MM.1S (cell line): Measurements from ENCODE around the gene SLC44A2.

ENCODE experiments used
- DNase-seq: peaks from one replicate; pipeline ENCODE4 v3.0.0-alpha.2; 2015
- H2AFZ ChIP-seq: fragments of 300-600 bp; sonication (generic); 2 replicates; pipeline ENCODE4 v1.6.0; 2016; ENCODE audit warnings: antibody characterized with exemption, low read length
- H3F3A ChIP-seq: fragments of 300-600 bp; sonication (generic); 2 replicates; pipeline ENCODE4 v1.6.1; 2016; ENCODE audit warnings: mild to moderate bottlenecking, antibody characterized with exemption, low read length, moderate library complexity, mixed read lengths; ENCODE audit not compliant: insufficient read depth
- H3K27ac ChIP-seq: fragments of 300-600 bp; sonication (generic); 2 replicates; pipeline ENCODE4 v1.5.1; 2016; ENCODE audit warnings: mild to moderate bottlenecking, low read length
- H3K27me3 ChIP-seq: fragments of 300-600 bp; sonication (generic); replicated peaks from 2 replicates; pipeline ENCODE4 v1.6.0; 2016; ENCODE audit warnings: low read length; ENCODE audit not compliant: insufficient read depth
- H3K36me3 ChIP-seq: fragments of 300-600 bp; sonication (generic); replicated peaks from 2 replicates; pipeline ENCODE4 v1.6.1; 2016; ENCODE audit warnings: mild to moderate bottlenecking, low read length, mixed read lengths; ENCODE audit not compliant: insufficient read depth
- H3K4me1 ChIP-seq: fragments of 300-600 bp; sonication (generic); 2 replicates; pipeline ENCODE4 v1.6.1; 2016; ENCODE audit warnings: low read length, mixed read lengths
- H3K4me2 ChIP-seq: fragments of 300-600 bp; sonication (generic); 2 replicates; pipeline ENCODE4 v1.6.0; 2016; ENCODE audit warnings: low read depth, low read length
- H3K4me3 ChIP-seq: fragments of 300-600 bp; sonication (generic); 2 replicates; pipeline ENCODE4 v1.5.1; 2016; ENCODE audit warnings: low read length, mixed read lengths
- H3K79me2 ChIP-seq: fragments of 300-600 bp; sonication (generic); 2 replicates; pipeline ENCODE4 v1.6.1; 2016; ENCODE audit warnings: mixed run types, low read length, mixed read lengths
- H3K9ac ChIP-seq: fragments of 300-600 bp; sonication (generic); 2 replicates; pipeline ENCODE4 v1.6.1; 2016; ENCODE audit warnings: low read length, mixed read lengths
- H3K9me2 ChIP-seq: fragments of 300-600 bp; sonication (generic); replicated peaks from 2 replicates; pipeline ENCODE4 v1.6.1; 2016; ENCODE audit warnings: mild to moderate bottlenecking, low read length, mixed read lengths; ENCODE audit not compliant: insufficient read depth
- H3K9me3 ChIP-seq: fragments of 300-600 bp; sonication (generic); replicated peaks from 2 replicates; pipeline ENCODE4 v1.6.1; 2016; ENCODE audit warnings: mild to moderate bottlenecking, low read length, mixed read lengths; ENCODE audit not compliant: insufficient read depth
- H4K20me1 ChIP-seq: fragments of 300-600 bp; sonication (generic); 2 replicates; pipeline ENCODE4 v1.6.1; 2016; ENCODE audit warnings: mild to moderate bottlenecking, low read length, moderate library complexity, mixed read lengths; ENCODE audit not compliant: insufficient read depth
- CTCF ChIP-seq: fragments of 300-600 bp; sonication (generic); IDR thresholded peaks from 2 replicates; pipeline ENCODE4 v1.5.1; 2016; ENCODE audit warnings: antibody characterized with exemption, low read length, mixed read lengths
- EZH2 ChIP-seq: fragments of 300-600 bp; sonication (generic); optimal IDR thresholded peaks from 2 replicates; pipeline ENCODE3; 2017; ENCODE audit warnings: low read depth, mild to moderate bottlenecking, antibody characterized with exemption, low read length, mixed read lengths
- EZH2phosphoT487 ChIP-seq: fragments of 300-600 bp; sonication (generic); IDR thresholded peaks from 2 replicates; pipeline ENCODE4 v1.6.1; 2018; ENCODE audit warnings: antibody characterized with exemption, low read length

Gene SLC44A2

DNA sequence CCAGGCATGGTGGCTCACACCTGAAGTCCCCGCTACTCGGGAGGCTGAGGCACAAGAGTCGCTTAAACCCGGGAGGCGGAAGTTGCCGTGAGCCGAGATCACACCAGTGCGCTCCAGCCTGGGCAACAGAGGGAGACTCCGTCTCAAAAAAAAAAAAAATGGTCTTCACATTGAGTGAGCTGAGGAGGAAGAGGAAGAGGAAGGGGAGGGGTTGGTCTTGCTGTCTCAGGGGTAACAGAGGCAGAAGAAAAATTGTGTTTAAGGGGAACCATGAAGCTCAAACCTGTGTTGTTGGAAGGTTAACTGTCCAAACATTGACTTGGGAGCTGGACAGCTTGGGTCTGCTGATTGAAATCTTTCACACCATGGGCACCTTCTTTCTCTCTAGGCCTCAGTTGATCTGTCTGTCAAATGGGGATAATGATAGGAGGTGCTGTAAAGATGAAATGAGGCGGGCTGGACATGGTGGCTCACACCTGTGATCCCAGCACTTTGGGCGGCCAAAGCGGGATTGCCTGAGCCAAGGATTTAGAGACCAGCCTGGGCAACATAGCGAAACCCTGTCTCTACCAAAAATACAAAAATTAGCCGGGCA, 9.8 kb upstream of the SLC44A2 start:
- Histone ChIP-seq H3F3A (no peaks in the 10 kb centered on the region), H4K20me1 (no peaks in the 10 kb centered on the region), H3K9me3 (no peaks in the 10 kb centered on the region), H3K36me3 (no peaks in the 10 kb centered on the region), H3K79me2 (no peaks in the 10 kb centered on the region), H3K9ac (no peak overlapping the region), H3K4me2 (no peak overlapping the region), H3K27ac (no peak overlapping the region), H3K9me2 (no peaks in the 10 kb centered on the region), H3K27me3 (no peaks in the 10 kb centered on the region), H3K4me3 (no peak overlapping the region), H3K4me1 (no peaks in the 10 kb centered on the region), H2AFZ (no peak overlapping the region)
- DNase-seq = no peak
- no peak for TF ChIP-seq EZH2phosphoT487
- TF ChIP-seq EZH2 = no peak
- TF ChIP-seq CTCF = no peak

DNA sequence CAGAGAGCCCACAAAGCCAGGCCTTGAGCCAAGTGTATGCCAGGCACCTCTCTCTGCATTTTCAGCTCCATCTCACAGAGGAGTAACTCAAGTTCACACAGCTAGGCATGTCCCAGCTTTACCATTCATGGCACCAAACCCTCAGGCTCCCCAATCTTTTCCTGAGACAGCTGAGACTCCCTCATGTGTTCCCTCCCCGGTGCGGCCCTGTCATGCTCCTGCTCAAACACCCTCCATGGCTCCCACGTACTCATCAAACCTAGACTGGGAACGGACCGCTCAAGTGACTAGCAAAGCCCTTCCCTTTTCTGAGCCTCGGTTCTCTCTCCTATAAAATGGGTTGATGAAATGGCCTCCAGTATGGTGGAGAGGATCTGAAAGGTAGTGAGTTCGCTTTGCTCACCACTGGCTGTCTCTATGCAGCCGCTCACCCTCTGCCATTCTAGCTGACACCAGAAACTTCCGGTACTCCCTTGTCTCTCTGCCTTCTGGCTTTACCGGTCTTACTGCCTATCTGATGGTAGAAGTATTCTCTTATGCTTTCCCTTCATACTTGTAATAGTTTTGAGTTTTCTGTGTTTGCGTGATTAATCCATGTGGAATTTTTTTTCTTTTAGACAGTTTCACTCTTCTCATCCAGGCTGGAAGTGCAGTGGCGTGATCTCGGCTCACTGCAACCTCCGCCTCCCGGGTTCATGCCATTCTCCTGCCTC, 7.8 kb upstream of the SLC44A2 start:
- H4K20me1 ChIP-seq = no peaks in the 10 kb centered on the region
- H3K4me1 ChIP-seq = no peaks in the 10 kb centered on the region
- DNase-seq = no peak

GRCh38 chr19:10618846-10619245, 6.5 kb upstream of the SLC44A2 start:
- Histone ChIP-seq H3K4me1 (no peaks in the 10 kb centered on the region), H3K36me3 (no peaks in the 10 kb centered on the region), H2AFZ (no peak overlapping the region), H3K9me2 (no peaks in the 10 kb centered on the region), H3K4me3 (no peak overlapping the region), H3K27ac (no peak overlapping the region), H3K4me2 (no peak overlapping the region), H3K9me3 (no peaks in the 10 kb centered on the region), H3K79me2 (no peaks in the 10 kb centered on the region), H3F3A (no peaks in the 10 kb centered on the region), H3K9ac (no peak overlapping the region), H3K27me3 (no peaks in the 10 kb centered on the region), H4K20me1 (no peaks in the 10 kb centered on the region)
- no peak for TF ChIP-seq EZH2
- no peak for TF ChIP-seq CTCF
- TF ChIP-seq EZH2phosphoT487 = no peak
- DNase-seq = no peak

More for the DNA sequence above, 7.8 kb upstream of the SLC44A2 start:
- no peaks in the 10 kb centered on the region for H3K36me3 ChIP-seq
- no peaks in the 10 kb centered on the region for H3F3A ChIP-seq
- no peak overlapping the region for H2AFZ ChIP-seq
- TF ChIP-seq CTCF (no peak), EZH2 (no peak), EZH2phosphoT487 (no peak)
- H3K79me2 ChIP-seq = no peaks in the 10 kb centered on the region
- no peak overlapping the region for H3K27ac ChIP-seq
- H3K9ac ChIP-seq = no peak overlapping the region
- H3K4me3 ChIP-seq = no peak overlapping the region
- no peaks in the 10 kb centered on the region for H3K9me3 ChIP-seq
- no peak overlapping the region for H3K4me2 ChIP-seq
- no peaks in the 10 kb centered on the region for H3K27me3 ChIP-seq
- H3K9me2 ChIP-seq = no peaks in the 10 kb centered on the region
